Measurements from ENCODE around the gene NFU1.

Gene NFU1

DNA sequence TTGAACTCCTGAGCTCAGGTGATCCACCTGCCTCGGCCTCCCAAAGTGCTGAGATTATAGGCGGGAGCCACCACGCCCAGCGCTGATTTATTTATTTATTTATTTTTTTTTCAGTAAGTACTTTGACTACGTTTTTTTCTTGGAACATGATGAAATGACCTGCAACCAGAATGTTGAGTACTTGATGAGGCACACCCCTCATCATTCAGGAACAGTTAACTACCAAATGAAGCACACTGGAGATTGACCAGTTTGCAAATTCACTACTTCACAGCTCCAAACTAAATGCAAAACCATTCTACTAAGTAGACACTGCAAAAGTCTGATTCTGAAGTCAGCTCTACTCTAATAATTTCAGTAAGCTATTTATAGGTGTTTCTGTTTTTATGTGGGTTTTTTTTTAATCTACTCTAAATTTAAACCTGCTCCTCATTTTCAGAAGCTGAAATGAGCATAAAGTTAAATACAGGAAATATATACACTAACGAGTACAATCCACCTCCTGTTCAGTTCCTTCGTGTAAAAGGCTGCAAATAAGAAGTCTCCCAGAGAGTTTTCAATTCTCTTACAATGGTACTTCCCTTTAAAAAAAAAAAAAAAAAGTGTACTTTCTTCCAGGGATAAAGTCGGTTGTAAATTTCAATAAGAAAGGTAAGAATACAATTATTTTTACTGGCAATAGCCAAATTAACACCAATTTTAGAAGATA lies 51.6 kb downstream of the NFU1 start:
- Histone ChIP-seq H4K20me1 (ENCODE audit: insufficient read depth, low read length, poor library complexity, severe bottlenecking) (peaks cover 52% of the 10 kb centered on the region), H3F3A (ENCODE audit: low read depth) (no peaks in the 10 kb centered on the region), H3K9ac (ENCODE audit: low read depth, low read length, poor library complexity, severe bottlenecking) (peak overlapping the region; percentile 90), H3K79me2 (ENCODE audit: insufficient read depth, low read length) (peaks cover 72% of the 10 kb centered on the region), H3K9me2 (replicated peaks; ENCODE audit: low read depth, low read length) (no peaks in the 10 kb centered on the region), H3K36me3 (ENCODE audit: insufficient read depth, low read length) (no peaks in the 10 kb centered on the region), H3K4me3 (ENCODE audit: low read length, poor library complexity, severe bottlenecking) (peak overlapping the region; percentile 86), H3K4me1 (ENCODE audit: insufficient read depth, low read length, poor library complexity, severe bottlenecking) (peaks cover 52% of the 10 kb centered on the region), H3K9me3 (ENCODE audit: insufficient read depth, low read depth, low read length) (no peaks in the 10 kb centered on the region), H3K27me3 (ENCODE audit: insufficient read depth, low read length, poor library complexity, severe bottlenecking) (no peaks in the 10 kb centered on the region), H3K4me2 (ENCODE audit: low read depth, low read length, poor library complexity, severe bottlenecking) (peak overlapping the region; percentile 81), H2AFZ (ENCODE audit: low read length) (no peak overlapping the region)
- TF ChIP-seq, protein P1, sequence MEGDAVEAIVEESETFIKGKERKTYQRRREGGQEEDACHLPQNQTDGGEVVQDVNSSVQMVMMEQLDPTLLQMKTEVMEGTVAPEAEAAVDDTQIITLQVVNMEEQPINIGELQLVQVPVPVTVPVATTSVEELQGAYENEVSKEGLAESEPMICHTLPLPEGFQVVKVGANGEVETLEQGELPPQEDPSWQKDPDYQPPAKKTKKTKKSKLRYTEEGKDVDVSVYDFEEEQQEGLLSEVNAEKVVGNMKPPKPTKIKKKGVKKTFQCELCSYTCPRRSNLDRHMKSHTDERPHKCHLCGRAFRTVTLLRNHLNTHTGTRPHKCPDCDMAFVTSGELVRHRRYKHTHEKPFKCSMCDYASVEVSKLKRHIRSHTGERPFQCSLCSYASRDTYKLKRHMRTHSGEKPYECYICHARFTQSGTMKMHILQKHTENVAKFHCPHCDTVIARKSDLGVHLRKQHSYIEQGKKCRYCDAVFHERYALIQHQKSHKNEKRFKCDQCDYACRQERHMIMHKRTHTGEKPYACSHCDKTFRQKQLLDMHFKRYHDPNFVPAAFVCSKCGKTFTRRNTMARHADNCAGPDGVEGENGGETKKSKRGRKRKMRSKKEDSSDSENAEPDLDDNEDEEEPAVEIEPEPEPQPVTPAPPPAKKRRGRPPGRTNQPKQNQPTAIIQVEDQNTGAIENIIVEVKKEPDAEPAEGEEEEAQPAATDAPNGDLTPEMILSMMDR (conservative IDR thresholded peaks at IDR 0.05; ENCODE audit: low read length) = no peak
- TF ChIP-seq EZH2phosphoT487 (IDR thresholded peaks at IDR 0.05; ENCODE audit: borderline replicate concordance) = no peak

DNA sequence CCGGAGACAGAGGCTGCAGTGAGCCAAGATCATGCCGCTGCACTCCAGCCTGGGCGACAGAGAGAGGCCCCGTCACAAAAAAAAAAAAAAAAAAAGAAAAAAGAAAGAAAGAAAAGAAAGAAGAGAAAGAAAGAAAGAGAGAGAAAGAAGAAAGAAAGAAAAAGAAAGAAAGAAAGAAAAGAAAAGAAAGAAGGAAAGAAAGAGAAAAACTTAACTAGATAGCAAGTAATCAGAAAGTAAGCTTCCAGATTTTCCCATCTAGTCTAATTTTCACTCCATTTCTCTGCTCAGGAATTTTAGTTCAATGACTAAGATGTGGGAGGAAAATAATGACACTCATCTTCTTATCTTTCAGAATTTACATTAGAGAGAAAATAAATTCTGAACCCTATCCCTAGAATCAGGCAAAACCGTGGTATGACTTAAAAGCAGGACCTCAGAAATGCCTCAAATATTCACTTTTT lies 52.6 kb downstream of the NFU1 start:
- Histone ChIP-seq H3F3A (ENCODE audit: low read depth) (no peaks in the 10 kb centered on the region), H3K9me2 (replicated peaks; ENCODE audit: low read depth, low read length) (no peaks in the 10 kb centered on the region), H3K27me3 (ENCODE audit: insufficient read depth, low read length, poor library complexity, severe bottlenecking) (no peaks in the 10 kb centered on the region), H3K4me3 (ENCODE audit: low read length, poor library complexity, severe bottlenecking) (peak overlapping the region; percentile 86), H3K4me2 (ENCODE audit: low read depth, low read length, poor library complexity, severe bottlenecking) (peak overlapping the region; percentile 81), H3K9ac (ENCODE audit: low read depth, low read length, poor library complexity, severe bottlenecking) (peak overlapping the region; percentile 5), H3K36me3 (ENCODE audit: insufficient read depth, low read length) (no peaks in the 10 kb centered on the region), H3K4me1 (ENCODE audit: insufficient read depth, low read length, poor library complexity, severe bottlenecking) (peaks cover 52% of the 10 kb centered on the region), H3K9me3 (ENCODE audit: insufficient read depth, low read depth, low read length) (no peaks in the 10 kb centered on the region), H3K79me2 (ENCODE audit: insufficient read depth, low read length) (peaks cover 81% of the 10 kb centered on the region), H2AFZ (ENCODE audit: low read length) (no peak overlapping the region), H4K20me1 (ENCODE audit: insufficient read depth, low read length, poor library complexity, severe bottlenecking) (peaks cover 61% of the 10 kb centered on the region)
- TF ChIP-seq, protein P1 (conservative IDR thresholded peaks at IDR 0.05; ENCODE audit: low read length) = no peak
- TF ChIP-seq EZH2phosphoT487 (IDR thresholded peaks at IDR 0.05; ENCODE audit: borderline replicate concordance) = no peak

DNA sequence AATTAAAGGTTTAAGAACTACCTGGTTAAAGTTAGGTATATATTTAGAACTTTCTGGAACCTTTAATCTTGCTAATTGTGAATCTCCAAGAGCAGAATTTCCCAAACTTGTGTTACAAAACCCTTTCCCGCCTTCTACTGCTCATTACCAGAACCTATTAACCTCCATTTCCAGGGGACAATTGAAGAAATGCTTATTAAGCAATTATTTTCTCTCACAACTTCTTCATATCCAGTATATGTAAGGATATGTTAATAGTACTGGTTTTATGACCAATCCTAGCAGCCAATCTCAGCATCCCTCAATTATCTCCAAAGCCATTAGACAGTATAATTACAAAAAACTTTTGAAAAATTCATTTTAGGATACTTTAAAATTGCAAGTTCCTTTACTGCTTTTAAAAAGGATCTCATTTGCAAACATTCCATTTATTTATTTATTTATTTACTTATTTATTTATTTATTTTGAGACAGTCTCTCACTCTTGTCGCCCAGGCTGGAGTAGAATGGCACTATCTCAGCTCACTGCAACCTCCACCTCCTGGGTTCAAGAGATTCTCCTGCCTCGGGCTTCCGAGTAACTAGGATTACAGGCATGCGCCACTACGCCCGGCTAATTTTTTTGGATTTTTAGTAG lies 53.9 kb downstream of the NFU1 start:
- Histone ChIP-seq H3K4me3 (ENCODE audit: low read length, poor library complexity, severe bottlenecking) (peak overlapping the region; percentile 86), H3K9ac (ENCODE audit: low read depth, low read length, poor library complexity, severe bottlenecking) (peak overlapping the region; percentile 21), H3K9me2 (replicated peaks; ENCODE audit: low read depth, low read length) (no peaks in the 10 kb centered on the region), H3K36me3 (ENCODE audit: insufficient read depth, low read length) (no peaks in the 10 kb centered on the region), H2AFZ (ENCODE audit: low read length) (no peak overlapping the region), H3K4me1 (ENCODE audit: insufficient read depth, low read length, poor library complexity, severe bottlenecking) (peaks cover 49% of the 10 kb centered on the region), H3F3A (ENCODE audit: low read depth) (no peaks in the 10 kb centered on the region), H3K79me2 (ENCODE audit: insufficient read depth, low read length) (peaks cover 94% of the 10 kb centered on the region), H3K9me3 (ENCODE audit: insufficient read depth, low read depth, low read length) (no peaks in the 10 kb centered on the region), H4K20me1 (ENCODE audit: insufficient read depth, low read length, poor library complexity, severe bottlenecking) (peaks cover 72% of the 10 kb centered on the region), H3K4me2 (ENCODE audit: low read depth, low read length, poor library complexity, severe bottlenecking) (peak overlapping the region; percentile 81), H3K27me3 (ENCODE audit: insufficient read depth, low read length, poor library complexity, severe bottlenecking) (no peaks in the 10 kb centered on the region)
- TF ChIP-seq, protein P1 (conservative IDR thresholded peaks at IDR 0.05; ENCODE audit: low read length) = no peak
- TF ChIP-seq EZH2phosphoT487 (IDR thresholded peaks at IDR 0.05; ENCODE audit: borderline replicate concordance) = no peak
